ENCODE data around the gene AMER3.

The AMER3 gene

GRCh38 chr2:130807659-130808385 lies 52.5 kb downstream of the AMER3 start:
- TF ChIP-seq, protein P1, sequence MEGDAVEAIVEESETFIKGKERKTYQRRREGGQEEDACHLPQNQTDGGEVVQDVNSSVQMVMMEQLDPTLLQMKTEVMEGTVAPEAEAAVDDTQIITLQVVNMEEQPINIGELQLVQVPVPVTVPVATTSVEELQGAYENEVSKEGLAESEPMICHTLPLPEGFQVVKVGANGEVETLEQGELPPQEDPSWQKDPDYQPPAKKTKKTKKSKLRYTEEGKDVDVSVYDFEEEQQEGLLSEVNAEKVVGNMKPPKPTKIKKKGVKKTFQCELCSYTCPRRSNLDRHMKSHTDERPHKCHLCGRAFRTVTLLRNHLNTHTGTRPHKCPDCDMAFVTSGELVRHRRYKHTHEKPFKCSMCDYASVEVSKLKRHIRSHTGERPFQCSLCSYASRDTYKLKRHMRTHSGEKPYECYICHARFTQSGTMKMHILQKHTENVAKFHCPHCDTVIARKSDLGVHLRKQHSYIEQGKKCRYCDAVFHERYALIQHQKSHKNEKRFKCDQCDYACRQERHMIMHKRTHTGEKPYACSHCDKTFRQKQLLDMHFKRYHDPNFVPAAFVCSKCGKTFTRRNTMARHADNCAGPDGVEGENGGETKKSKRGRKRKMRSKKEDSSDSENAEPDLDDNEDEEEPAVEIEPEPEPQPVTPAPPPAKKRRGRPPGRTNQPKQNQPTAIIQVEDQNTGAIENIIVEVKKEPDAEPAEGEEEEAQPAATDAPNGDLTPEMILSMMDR (IDR thresholded peaks at IDR 0.05; ENCODE audit: control insufficient read depth, extremely low read depth, insufficient read depth), result no peak
- H3K4me3 ChIP-seq (ENCODE audit: low read depth, low read length), result no peak overlapping the region
- no peak for DNase-seq (ENCODE audit: low read depth)

GRCh38 chr2:130808482-130809268 lies 53.3 kb downstream of the AMER3 start:
- DNase-seq (ENCODE audit: low read depth), result no peak
- H3K4me3 ChIP-seq (ENCODE audit: low read depth, low read length), result no peak overlapping the region
- TF ChIP-seq, protein P1 (IDR thresholded peaks at IDR 0.05; ENCODE audit: control insufficient read depth, extremely low read depth, insufficient read depth), result no peak

- DNase-seq (ENCODE audit: low read depth), result no peak
- TF ChIP-seq, protein P1 (IDR thresholded peaks at IDR 0.05; ENCODE audit: control insufficient read depth, extremely low read depth, insufficient read depth), result no peak
- H3K4me3 ChIP-seq (ENCODE audit: low read depth, low read length), result no peak overlapping the region
Observed at GRCh38 chr2:130810490-130810889, 55.1 kb downstream of the AMER3 start.

DNA sequence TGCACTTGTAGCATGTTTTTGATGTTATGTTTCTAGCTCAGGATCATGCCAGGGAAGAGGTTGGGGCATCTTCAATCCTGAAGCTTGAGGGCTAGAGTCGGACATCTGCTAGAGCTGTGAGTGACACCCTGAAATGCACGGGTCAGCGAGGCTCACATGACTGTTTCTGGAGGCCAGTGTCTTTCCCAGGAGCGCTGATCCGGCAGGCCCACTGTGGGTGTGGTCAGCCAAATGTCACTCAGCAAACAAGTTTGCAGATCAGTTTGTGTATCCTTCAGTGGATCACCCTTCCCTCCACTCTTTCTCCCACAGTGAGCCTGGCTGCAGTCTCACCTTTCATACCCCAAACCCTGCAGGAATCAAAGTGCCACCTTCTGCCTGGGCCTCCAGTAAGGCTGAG lies 58.4 kb downstream of the AMER3 start:
- no peak overlapping the region for H3K4me3 ChIP-seq (ENCODE audit: low read depth, low read length)
- DNase-seq (ENCODE audit: low read depth), result no peak
- TF ChIP-seq, protein P1 (IDR thresholded peaks at IDR 0.05; ENCODE audit: control insufficient read depth, extremely low read depth, insufficient read depth), result no peak

- no peak for DNase-seq (ENCODE audit: low read depth)
- TF ChIP-seq, protein P1 (IDR thresholded peaks at IDR 0.05; ENCODE audit: control insufficient read depth, extremely low read depth, insufficient read depth), result no peak
- no peak overlapping the region for H3K4me3 ChIP-seq (ENCODE audit: low read depth, low read length)
Observed at GRCh38 chr2:130814931-130815680, 59.8 kb downstream of the AMER3 start.
